ENCODE data around the gene HSD17B3.

- no peak for TF ChIP-seq CTCF (IDR thresholded peaks at IDR 0.05; ENCODE audit: extremely low read depth in 1 of 2, insufficient read depth in 1 of 2, low read depth in 1 of 2, low read length in 2 of 2)
- TF ChIP-seq POLR2A (IDR thresholded peaks at IDR 0.05; ENCODE audit: low read depth, low read length) = no peak
These were observed 86.1 kb downstream of the HSD17B3 start for GRCh38 chr9:96215841-96216240.

All from endothelial cell of umbilical vein (primary cell).